DMS 273 treated with DMSO at 0.1 percent for 48 hours (cell line): Measurements from ENCODE around the gene ZNF665.
"Not testable (repeated sequence)": the region's sequence is repeated elsewhere in the genome, so short reads cannot be mapped to it uniquely, and the experiment has no call there.

ENCODE experiments used
- DNase-seq: peaks from one replicate; lab custom pipeline; 2025; lab: John Stamatoyannopoulos, UW

ZNF665 gene

GRCh38 chr19:53192771-53193534 is at the start of gene ZNF665:
ZNF665 (minus strand) TSS chr19:53193358; CDS start chr19:53182898, 10,460 bp downstream.
- peak; percentile 76 for DNase-seq

DNA sequence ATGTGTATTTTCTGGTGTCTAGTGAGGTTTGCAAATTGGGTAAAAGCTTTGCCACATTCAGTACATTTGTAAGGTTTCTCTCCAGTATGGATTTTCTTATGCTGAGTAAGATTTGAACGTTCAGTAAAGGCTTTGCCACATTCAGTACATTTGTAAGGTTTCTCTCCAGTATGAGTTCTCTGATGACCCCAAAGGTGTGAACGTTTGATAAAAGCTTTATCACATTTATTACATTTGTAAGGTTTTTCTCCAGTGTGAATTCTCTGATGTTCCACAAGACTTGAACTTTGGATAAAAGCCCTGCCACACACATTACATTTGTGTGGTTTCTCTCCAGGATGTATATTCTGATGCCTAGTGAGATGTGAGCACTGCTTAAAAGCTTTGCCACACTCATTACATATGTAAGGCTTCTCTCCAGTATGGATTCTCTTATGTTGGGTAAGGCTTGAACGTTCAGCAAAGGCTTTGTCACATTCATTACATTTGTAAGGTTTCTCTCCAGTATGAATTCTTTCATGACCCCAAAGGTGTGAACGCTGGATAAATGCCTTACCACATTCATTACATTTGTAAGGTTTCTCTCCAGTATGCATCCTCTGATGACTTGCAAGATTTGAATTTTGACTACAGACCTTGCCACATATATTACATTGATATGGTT is 44.1 kb upstream of the ZNF665 start:
- no peak for DNase-seq

- no peak for DNase-seq
Measured at GRCh38 chr19:53224606-53225005, 31.4 kb upstream of the ZNF665 start.

DNA sequence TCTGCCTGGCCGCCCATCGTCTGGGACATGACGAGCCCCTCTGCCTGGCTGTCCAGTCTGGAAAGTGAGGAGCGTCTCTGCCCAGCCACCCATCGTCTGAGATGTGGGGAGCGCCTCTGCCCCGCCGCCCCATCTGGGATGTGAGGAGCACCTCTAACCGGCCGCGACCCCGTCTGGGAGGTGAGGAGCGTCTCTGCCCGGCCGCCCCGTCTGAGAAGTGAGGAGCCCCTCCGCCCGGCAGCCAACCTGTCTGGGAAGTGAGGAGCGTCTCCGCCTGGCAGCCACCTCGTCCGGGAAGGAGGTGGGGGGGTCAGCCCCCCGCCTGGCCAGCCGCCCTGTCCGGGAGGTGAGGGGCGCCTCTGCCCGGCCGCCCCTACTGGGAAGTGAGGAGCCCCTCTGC is 29.6 kb upstream of the ZNF665 start:
- not testable (repeated sequence) for DNase-seq

GRCh38 chr19:53212703-53213320 is 19.7 kb upstream of the ZNF665 start:
- no peak for DNase-seq

DNA sequence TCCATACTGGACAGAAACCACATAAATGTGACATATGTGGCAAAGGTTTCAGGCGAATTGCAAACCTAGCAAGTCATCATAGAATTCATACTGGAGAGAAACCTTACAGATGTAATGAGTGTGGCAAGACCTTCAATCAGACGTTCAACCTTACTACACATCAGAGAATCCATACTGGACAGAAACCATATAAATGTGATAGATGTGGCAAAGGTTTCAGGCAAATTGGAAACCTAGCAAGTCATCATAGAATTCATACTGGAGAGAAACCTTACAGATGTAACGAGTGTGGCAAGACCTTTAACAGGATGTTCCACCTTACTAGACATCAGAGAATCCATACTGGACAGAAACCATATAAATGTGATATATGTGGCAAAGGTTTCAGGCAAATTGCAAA is 18.4 kb upstream of the ZNF665 start:
- not testable (repeated sequence) for DNase-seq

- peak; percentile 57 for DNase-seq
Measured at GRCh38 chr19:53196777-53197396, 3.7 kb upstream of the ZNF665 start.

- peak; percentile 40 for DNase-seq
Measured at GRCh38 chr19:53195265-53195903, 2.2 kb upstream of the ZNF665 start.

DNA sequence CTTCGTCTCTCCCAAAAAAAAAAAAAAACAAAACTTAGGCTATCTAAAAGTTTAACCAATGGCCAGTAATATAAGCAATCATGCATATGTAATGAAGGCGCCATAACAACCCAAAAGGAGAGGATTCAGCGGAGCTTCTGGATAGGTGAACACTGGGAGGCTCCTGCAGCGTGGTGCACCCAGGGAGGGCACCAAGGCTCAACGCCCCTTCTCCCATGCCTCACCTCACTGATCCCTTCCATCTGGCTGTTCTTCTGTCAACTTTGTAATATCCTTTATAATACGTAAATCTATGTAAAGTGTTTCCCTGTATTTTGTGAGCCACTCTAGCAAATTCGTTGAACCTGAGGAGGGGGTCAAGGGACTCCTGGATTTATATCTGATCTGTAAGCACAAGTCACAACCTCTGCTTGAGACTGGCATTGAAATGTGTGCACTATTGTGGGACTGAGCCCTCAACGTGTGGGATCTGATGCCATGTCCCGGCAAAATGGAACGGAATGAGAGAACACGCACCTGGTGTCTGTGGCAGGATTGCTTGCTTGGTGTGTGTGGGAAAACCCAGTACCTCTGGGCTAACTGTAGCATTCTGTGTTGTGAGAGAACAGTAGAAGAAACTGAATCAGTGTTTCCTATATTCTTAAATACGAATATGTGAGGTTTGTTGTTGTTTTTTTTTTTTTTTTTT is 521 bp upstream of the ZNF665 start:
- no peak for DNase-seq

DNA sequence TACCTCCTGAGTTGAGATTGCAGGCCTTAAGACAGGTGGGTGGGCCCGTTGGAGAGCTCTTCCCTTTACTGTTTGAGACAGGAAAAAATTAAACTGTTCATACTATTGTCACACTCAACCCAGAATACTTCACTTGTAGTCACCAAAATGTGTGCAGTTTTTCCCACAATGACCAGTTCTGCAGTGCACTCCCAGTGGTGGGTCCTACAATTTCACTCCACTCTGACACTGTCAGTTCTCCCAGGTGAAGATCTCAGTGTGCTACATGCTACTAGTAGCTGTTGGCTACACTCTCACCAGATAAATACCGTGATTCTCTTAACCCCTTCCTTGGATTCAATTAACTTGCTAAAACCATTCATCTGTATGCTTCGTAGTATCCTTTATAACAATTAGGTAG is 2.9 kb downstream of the ZNF665 start:
- no peak for DNase-seq

DNA sequence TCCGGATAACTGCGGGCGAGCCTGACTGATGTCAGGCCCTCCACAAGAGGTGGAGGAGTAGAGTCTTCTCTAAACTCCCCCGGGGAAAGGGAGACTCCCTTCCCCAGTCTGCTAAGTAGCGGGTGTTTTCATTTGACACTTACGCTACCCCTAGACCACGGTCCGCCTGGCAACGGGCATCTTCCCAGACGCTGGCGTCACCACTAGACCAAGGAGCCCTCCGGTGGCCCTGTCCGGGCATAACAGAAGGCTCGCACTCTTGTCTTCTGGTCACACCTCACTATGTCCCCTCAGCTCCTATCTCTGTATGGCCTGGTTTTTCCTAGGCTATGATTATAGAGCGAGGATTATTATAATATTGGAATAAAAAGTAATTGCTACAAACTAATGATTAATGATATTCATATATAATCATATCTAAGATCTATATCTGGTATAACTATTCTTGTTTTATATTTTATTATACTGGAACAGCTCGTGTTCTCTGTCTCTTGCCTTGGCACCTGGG is 3.4 kb downstream of the ZNF665 start:
- DNase-seq = not testable (repeated sequence)

- not testable (repeated sequence) for DNase-seq
Measured at GRCh38 chr19:53185155-53185882, 7.8 kb downstream of the ZNF665 start.

DNA sequence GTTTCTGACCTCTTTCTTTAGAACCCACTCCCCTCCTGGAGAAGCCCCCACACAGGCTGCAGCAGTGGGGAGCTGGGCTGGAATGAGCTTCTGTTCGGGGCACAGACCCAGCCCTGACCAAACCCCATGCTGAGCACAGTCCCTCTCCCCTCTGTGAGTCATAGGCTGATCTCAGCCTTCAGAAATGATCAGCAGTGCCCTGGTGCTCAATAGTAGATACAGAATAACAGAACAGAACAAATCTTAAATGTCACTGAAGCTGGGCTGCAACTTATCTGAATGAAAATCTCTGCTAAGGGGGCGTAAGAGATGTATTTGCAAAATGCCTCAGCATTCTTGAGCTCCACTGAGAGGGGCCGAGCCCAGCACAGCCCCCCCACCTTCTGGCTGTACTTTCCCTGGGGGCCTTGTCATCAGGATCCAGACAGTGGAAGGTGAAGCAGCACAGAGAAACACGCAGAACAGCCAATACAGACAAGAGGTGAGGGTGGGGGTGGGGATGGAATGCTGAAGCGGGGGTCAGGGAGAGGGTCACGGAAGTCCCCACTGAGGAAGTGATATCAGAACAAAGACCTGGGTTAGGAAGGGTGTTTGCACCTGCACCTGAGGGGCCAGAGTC is 9.9 kb downstream of the ZNF665 start:
- no peak for DNase-seq

GRCh38 chr19:53182202-53182601 is 11.0 kb downstream of the ZNF665 start:
- no peak for DNase-seq

DNA sequence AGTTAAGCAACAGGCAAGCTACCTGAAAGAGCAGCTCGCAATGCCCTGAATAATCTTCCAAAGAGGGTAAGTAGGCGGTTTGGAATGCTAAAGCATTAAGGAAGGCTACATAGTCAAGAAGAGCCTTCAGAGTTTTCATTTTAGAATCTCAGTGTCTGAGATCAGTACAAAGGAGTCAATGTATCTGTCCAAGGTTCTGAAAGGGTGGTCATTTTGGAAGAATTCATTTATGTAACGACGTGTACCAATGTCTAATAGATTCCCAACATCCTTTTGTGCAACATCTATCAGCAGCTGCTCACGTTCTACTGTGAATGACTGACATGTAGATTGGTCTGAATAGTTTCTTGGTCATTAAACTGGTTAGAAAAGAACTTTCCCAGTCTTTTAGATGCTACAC is 15.2 kb downstream of the ZNF665 start:
- no peak for DNase-seq

DNA sequence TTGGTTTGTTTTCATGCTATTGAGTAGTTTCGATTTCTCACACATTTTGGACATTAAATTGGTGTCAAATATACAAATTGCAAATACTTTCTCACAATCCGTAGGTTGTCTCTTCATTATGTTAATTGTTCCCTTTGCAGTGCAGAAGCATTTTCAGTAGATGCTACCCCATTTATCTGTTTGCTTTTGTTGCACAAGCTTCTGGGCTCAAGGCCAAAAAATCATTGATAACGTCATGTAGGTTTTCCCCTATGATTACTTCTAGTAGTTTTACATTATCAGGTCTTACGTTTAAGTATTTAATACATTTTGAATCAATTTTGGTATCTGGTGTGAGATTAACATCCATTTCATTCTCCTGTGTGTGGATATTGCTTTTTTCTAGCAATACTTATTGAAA is 20.3 kb downstream of the ZNF665 start:
- no peak for DNase-seq

DNA sequence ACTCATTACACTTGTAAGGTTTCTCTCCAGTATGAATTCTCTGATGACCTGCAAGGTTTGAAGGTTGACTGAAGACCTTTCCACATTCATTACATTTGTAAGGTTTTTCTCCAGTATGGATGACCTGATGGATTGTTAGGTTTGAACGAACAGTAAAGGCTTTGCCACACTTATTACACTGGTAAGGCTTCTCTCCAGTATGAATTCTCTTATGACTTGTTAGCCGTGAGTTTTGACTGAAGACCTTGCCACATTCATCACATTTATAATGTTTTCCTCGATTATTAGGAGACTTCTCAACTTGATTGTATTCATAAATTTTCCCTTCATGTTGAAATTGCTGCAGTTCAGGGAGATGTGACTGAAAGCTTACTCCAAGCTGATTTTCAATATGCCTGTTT is 27.5 kb downstream of the ZNF665 start:
- no peak for DNase-seq

GRCh38 chr19:53161123-53161522 is 32.0 kb downstream of the ZNF665 start:
- DNase-seq = no peak

GRCh38 chr19:53160350-53160749 is 32.8 kb downstream of the ZNF665 start:
- DNase-seq = no peak

DNA sequence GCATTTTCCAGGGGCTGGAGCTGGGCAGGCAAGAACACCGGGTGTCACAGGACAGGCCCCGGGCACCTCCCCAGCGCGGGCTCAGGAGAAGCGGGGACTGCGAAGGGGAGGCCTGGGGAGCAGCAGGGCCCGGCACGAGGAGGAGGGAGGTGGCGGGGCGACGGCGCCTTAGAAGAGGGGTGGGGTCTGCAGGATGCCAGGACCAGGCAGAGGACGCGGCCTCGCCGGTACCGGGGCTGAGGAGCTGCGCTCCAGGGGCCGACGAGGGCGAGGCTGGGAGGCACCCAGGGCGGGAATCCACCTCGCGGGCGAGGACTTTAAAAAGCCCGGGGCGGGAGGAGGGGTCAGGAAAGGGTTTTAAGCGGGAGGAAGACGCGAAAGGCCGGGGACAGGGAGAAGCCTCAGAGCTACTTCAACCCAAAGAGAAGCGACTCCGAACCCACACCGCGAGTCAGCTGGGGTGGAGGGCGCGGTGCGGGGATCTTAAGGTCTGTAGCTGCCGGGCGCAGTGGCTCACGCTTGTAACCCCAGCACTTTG is 35.0 kb downstream of the ZNF665 start:
- DNase-seq = no peak
